SJSA1 (cell line): ENCODE results near the gene SHISA6. TPM values are rescaled to one million over a fixed set of nuclear protein-coding genes. Genes with fewer than 3 reads are reported as not detected.
"Not testable (repeated sequence)": the region's sequence is repeated elsewhere in the genome, so short reads cannot be mapped to it uniquely, and the experiment has no call there.

ENCODE experiments used
- DNase-seq, 2 experiments: peaks; one replicate each; pipeline ENCODE4 v3.0.0-alpha.2; 2015 to 2020; ENCODE audit warnings: low spot score in 2 of 2, low read depth in 1 of 2
- H3K27ac ChIP-seq: fragments of 250-450 bp; sonication (Bioruptor Pico); 2 replicates; pipeline ENCODE4 v1.5.1; 2020; ENCODE audit warnings: mild to moderate bottlenecking, moderate library complexity
- H3K27me3 ChIP-seq: fragments of 250-450 bp; sonication (Bioruptor Pico); replicated peaks from 2 replicates; pipeline ENCODE4 v1.5.1; 2020; ENCODE audit warnings: mild to moderate bottlenecking, moderate library complexity
- H3K36me3 ChIP-seq: fragments of 250-450 bp; sonication (Bioruptor Pico); 2 replicates; pipeline ENCODE4 v1.5.1; 2020; ENCODE audit warnings: mild to moderate bottlenecking
- H3K4me1 ChIP-seq: fragments of 250-450 bp; sonication (Bioruptor Pico); replicated peaks from 2 replicates; pipeline ENCODE4 v1.6.1; 2021; ENCODE audit warnings: mild to moderate bottlenecking
- H3K4me3 ChIP-seq: fragments of 250-450 bp; sonication (Bioruptor Pico); 2 replicates; pipeline ENCODE4 v1.5.1; 2020; ENCODE audit warnings: mild to moderate bottlenecking
- H3K9me3 ChIP-seq: fragments of 250-450 bp; sonication (Bioruptor Pico); replicated peaks from 2 replicates; pipeline ENCODE4 v1.5.1; 2020; ENCODE audit warnings: mild to moderate bottlenecking
- total RNA-seq: library from RNA; depleted of rRNA; stranded (reverse); fragments of >200 nt; shearing (Covaris generic); gene quantifications from 2 replicates; pipeline ENCODE4 v1.2.3, GENCODE V29; 2014

Gene SHISA6
- total RNA-seq, 1 experiment from 2014 or later, result 0.05 TPM

DNA sequence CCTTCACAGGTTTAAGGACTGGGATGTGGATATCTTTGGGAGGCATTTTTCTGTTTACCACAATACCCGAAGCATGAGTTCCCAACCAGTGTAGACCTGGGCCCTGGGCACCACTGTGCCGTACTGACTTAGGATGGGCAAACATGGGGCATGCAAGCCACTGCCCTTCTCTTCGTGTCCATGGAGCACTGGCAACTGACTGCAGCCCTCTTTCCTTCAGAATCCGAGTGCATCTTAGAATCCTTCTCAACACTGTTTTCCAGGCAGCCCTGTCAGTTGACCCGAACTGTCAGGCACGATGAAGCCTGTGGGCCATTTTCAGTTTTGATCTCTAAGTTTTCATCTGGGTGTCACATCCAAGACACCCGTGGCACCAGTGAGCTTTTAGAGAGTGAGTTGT, 59.2 kb downstream of the SHISA6 start:
- Histone ChIP-seq H3K4me1 (no peaks in the 10 kb centered on the region), H3K9me3 (peaks cover 6% of the 10 kb centered on the region; the same call in 1 of the 2 replicates), H3K27ac (no peak overlapping the region), H3K36me3 (no peaks in the 10 kb centered on the region), H3K4me3 (no peak overlapping the region), H3K27me3 (no peaks in the 10 kb centered on the region)
- DNase-seq, result no peak

GRCh38 chr17:11300738-11301137, 59.7 kb downstream of the SHISA6 start:
- no peak for DNase-seq
- Histone ChIP-seq H3K9me3 (peaks cover 6% of the 10 kb centered on the region; the same call in 1 of the 2 replicates), H3K27ac (no peak overlapping the region), H3K27me3 (no peaks in the 10 kb centered on the region), H3K36me3 (no peaks in the 10 kb centered on the region), H3K4me1 (no peaks in the 10 kb centered on the region), H3K4me3 (no peak overlapping the region)

DNA sequence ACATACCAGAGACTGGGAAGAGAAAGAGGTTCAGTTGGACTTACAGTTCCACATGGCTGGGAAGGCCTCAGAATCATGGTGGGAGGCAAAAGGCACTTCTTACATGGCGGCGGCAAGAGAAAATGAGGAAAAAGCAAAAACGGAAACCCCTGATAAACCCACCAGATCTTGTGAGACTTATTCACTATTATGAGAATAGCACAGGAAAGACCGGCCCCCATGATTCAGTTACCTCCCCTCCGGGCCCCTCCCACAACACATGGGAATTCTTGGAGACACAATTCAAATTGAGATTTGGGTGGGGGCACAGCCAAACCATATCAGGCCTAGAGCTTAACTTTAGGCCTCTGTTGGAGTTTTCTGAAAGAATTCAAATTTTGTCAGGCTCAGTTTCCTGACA, 60.9 kb downstream of the SHISA6 start:
- H3K27me3 ChIP-seq, H3K9me3 ChIP-seq, H3K4me3 ChIP-seq, H3K36me3 ChIP-seq, H3K27ac ChIP-seq, DNase-seq, H3K4me1 ChIP-seq: not testable (repeated sequence)

GRCh38 chr17:11302401-11303186, 61.6 kb downstream of the SHISA6 start:
- Histone ChIP-seq H3K36me3 (no peaks in the 10 kb centered on the region), H3K4me3 (no peak overlapping the region), H3K9me3 (peaks cover 6% of the 10 kb centered on the region; the same call in 1 of the 2 replicates), H3K4me1 (no peaks in the 10 kb centered on the region), H3K27ac (no peak overlapping the region), H3K27me3 (no peaks in the 10 kb centered on the region)
- no peak for DNase-seq

- Histone ChIP-seq H3K4me1 (no peaks in the 10 kb centered on the region), H3K27me3 (no peaks in the 10 kb centered on the region), H3K27ac (no peak overlapping the region), H3K36me3 (no peaks in the 10 kb centered on the region), H3K4me3 (no peak overlapping the region), H3K9me3 (peaks cover 6% of the 10 kb centered on the region; the same call in 1 of the 2 replicates)
- DNase-seq, result no peak
These were observed 62.9 kb downstream of the SHISA6 start for GRCh38 chr17:11303773-11304394.

- DNase-seq, result no peak
- H3K27me3 ChIP-seq, result no peaks in the 10 kb centered on the region
- H3K4me1 ChIP-seq, result no peaks in the 10 kb centered on the region
- H3K9me3 ChIP-seq, result peaks cover 6% of the 10 kb centered on the region; the same call in 1 of the 2 replicates
- H3K36me3 ChIP-seq, result no peaks in the 10 kb centered on the region
- H3K4me3 ChIP-seq, result no peak overlapping the region
- no peak overlapping the region for H3K27ac ChIP-seq
These were observed 63.6 kb downstream of the SHISA6 start for GRCh38 chr17:11304568-11304967.

- Histone ChIP-seq H3K4me3 (no peak overlapping the region), H3K36me3 (no peaks in the 10 kb centered on the region), H3K27ac (no peak overlapping the region), H3K27me3 (no peaks in the 10 kb centered on the region), H3K9me3 (peaks cover 6% of the 10 kb centered on the region; the same call in 1 of the 2 replicates), H3K4me1 (no peaks in the 10 kb centered on the region)
- DNase-seq, result no peak
These were observed 64.5 kb downstream of the SHISA6 start for GRCh38 chr17:11305524-11305923.

DNA sequence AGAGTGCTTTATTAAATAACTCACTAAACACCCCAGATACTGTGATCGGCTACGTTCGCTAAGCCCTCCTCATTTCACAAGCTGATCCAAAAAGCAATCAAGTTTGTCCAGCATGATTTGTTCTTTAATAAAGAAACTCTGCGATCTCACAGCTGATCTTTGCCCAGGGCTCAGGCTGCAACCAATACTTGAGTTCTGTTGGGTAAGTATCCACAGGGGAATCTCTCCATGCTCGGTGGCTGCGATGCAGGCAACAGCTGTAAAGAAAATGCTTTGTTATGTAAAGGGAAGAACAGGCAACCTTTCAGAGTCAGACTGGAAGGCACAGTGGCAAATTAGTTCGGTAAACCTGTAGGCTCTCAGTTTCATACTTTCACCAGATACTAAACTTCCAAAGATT, 67.5 kb downstream of the SHISA6 start:
- Histone ChIP-seq H3K4me3 (no peak overlapping the region), H3K27me3 (no peaks in the 10 kb centered on the region), H3K27ac (no peak overlapping the region), H3K9me3 (peaks cover under 1% of the 10 kb centered on the region; the same call in 1 of the 2 replicates), H3K4me1 (no peaks in the 10 kb centered on the region), H3K36me3 (no peaks in the 10 kb centered on the region)
- no peak for DNase-seq

DNA sequence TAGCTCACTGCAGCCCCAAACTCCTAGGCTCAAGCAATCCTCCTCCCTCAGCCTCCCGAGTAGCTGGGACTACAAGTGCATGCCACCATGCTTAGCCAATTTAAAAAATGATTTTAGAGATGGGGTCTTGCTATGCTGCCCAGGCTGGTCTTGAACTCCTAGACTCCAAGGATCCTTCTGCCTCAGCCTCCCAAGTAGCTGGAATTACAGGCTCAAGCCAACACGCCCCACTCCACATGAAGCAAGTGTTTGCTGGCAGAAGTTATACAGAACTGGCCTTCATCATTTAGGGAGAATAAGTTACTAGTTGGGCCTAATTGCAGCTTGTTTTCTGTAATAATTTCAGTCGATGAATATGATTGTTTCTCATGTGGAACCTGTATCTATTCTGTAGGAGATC, 68.0 kb downstream of the SHISA6 start:
- no peaks in the 10 kb centered on the region; the same call in 1 of the 2 replicates for H3K9me3 ChIP-seq
- no peaks in the 10 kb centered on the region for H3K27me3 ChIP-seq
- no peaks in the 10 kb centered on the region for H3K4me1 ChIP-seq
- DNase-seq, result no peak
- no peak overlapping the region for H3K4me3 ChIP-seq
- no peaks in the 10 kb centered on the region for H3K36me3 ChIP-seq
- H3K27ac ChIP-seq, result no peak overlapping the region

DNA sequence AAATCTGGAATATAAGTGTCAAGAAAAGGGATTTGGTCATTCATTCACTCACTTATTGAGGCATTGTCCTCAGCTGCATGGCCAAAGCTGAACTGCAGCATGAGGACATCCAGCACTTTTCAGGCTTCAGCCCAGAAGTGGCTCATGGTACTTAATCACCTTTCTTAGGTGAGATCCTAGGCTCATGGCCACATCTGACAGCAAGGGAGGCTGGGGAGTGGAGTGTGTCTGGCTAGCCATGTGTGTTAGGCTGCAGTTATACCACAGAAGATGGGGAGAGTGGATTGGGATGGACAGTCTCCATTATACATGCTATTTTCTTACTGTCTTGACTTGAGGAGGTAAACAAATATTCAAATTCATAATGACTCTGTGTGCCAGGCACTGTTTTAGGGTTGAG, 68.8 kb downstream of the SHISA6 start:
- H3K4me1 ChIP-seq, result no peaks in the 10 kb centered on the region

GRCh38 chr17:11316451-11316850, 75.4 kb downstream of the SHISA6 start:
- H3K4me3 ChIP-seq, DNase-seq, H3K36me3 ChIP-seq, H3K4me1 ChIP-seq, H3K27ac ChIP-seq, H3K27me3 ChIP-seq, H3K9me3 ChIP-seq: not testable (repeated sequence)

More for the DNA sequence above, 68.8 kb downstream of the SHISA6 start:
- no peak overlapping the region for H3K27ac ChIP-seq
- no peaks in the 10 kb centered on the region; the same call in 1 of the 2 replicates for H3K9me3 ChIP-seq
- no peaks in the 10 kb centered on the region for H3K27me3 ChIP-seq
- H3K4me3 ChIP-seq, result no peak overlapping the region
- DNase-seq, result no peak
- no peaks in the 10 kb centered on the region for H3K36me3 ChIP-seq

DNA sequence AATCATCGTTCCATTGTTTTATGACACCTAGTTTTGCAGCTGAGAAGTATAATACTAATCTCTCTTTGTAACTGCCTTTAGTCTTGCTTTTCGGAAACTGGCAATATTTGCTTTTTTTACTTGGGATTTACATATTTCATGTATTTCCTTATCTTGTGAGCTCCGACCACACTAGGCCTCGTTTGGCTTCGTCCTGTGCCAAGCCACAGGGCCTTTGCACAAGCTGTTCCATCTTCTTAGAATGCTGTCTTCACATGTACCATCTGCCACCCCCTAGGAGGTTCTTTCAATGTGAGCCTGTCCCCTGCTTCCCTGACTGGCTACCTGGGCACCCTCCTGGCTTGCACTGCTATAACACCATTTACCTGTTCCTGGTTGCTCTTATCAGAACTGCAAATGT, 77.2 kb downstream of the SHISA6 start:
- Histone ChIP-seq H3K4me3 (no peak overlapping the region), H3K36me3 (no peaks in the 10 kb centered on the region), H3K27ac (no peak overlapping the region), H3K4me1 (no peaks in the 10 kb centered on the region), H3K27me3 (no peaks in the 10 kb centered on the region), H3K9me3 (no peaks in the 10 kb centered on the region)
- DNase-seq, result no peak

- H3K4me3 ChIP-seq, result no peak overlapping the region
- no peaks in the 10 kb centered on the region for H3K4me1 ChIP-seq
- no peaks in the 10 kb centered on the region for H3K27me3 ChIP-seq
- no peaks in the 10 kb centered on the region for H3K9me3 ChIP-seq
- H3K36me3 ChIP-seq, result no peaks in the 10 kb centered on the region
- DNase-seq, result no peak
- H3K27ac ChIP-seq, result no peak overlapping the region
These were observed 78.9 kb downstream of the SHISA6 start for GRCh38 chr17:11319894-11320293.

- H3K4me1 ChIP-seq, result no peaks in the 10 kb centered on the region
- no peaks in the 10 kb centered on the region for H3K9me3 ChIP-seq
- no peaks in the 10 kb centered on the region for H3K27me3 ChIP-seq
- no peak overlapping the region for H3K27ac ChIP-seq
- H3K4me3 ChIP-seq, result no peak overlapping the region
- no peak for DNase-seq
- no peaks in the 10 kb centered on the region for H3K36me3 ChIP-seq
These were observed 83.0 kb downstream of the SHISA6 start for GRCh38 chr17:11324021-11324420.
